OCI-M2 (cell line): ENCODE data around the gene ALPK1.
"Not testable (repeated sequence)": the region's sequence is repeated elsewhere in the genome, so short reads cannot be mapped to it uniquely, and the experiment has no call there.

Experiments used
- DNase-seq: peaks from one replicate; lab custom pipeline; 2025; ENCODE audit not compliant: unreplicated experiment; lab: John Stamatoyannopoulos, UW

ALPK1 gene

DNA sequence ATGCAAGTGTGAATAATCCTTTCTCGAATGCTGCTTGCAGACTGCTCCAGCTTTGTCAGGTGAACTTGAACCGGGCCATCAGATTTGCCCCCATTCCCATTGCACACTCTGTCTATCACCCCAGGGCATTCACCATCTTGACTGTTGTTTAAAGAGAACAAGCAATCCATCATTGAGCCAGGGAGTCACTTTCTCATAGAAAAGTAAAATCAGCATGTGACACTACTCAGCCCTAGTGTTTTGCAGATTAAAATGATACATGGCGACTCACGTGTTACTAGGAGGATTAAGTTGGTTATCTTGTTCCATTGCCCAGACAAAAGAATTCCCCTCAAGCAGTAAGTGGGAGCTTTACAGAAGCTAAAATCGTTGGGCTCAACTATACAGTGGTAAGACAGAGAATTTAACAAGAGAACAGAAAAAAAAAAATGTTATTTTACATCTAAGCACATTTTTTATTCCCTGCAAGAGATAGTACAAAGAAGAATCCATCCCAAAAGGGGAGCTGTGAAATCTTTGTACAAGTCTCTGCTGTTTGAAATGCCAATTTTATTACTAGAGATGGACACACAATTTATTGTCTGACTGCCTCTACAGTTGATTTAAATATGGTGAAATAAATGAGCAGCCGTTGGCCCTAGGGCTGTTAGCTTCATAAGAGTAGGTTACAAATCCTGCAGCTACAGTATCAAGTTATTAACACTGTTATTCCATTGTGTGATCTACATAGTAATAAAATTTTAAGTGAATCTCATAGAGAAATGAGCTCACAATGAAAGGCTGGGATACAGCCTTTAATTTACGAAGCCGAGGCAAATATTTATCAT is 151.3 kb downstream of the ALPK1 start:
- no peak for DNase-seq

GRCh38 chr4:112449708-112450107 is 152.5 kb downstream of the ALPK1 start:
- DNase-seq: no peak

DNA sequence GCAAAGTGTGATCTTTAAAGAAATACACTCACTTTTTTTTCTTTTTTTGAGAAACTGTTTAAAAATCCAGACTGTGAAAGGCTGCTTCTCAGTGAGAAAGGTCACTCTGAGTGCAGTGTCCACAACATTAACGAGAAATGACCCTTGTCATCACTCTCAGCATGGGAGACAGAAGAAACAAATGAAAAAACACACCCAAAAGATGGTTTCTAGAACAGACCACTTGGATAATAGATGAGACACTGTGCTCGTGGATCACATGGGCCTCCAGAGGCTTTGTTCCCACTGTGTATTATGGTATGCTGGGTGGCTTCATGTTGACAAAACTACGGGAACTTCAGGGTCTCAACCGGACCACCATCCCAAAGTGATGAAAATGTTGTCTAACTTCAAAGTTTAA is 153.9 kb downstream of the ALPK1 start:
- no peak for DNase-seq

GRCh38 chr4:112451831-112452230 is 154.7 kb downstream of the ALPK1 start:
- DNase-seq: no peak

GRCh38 chr4:112453321-112453720 is 156.2 kb downstream of the ALPK1 start:
- no peak for DNase-seq

GRCh38 chr4:112472318-112472717 is 175.1 kb downstream of the ALPK1 start:
- no peak for DNase-seq

DNA sequence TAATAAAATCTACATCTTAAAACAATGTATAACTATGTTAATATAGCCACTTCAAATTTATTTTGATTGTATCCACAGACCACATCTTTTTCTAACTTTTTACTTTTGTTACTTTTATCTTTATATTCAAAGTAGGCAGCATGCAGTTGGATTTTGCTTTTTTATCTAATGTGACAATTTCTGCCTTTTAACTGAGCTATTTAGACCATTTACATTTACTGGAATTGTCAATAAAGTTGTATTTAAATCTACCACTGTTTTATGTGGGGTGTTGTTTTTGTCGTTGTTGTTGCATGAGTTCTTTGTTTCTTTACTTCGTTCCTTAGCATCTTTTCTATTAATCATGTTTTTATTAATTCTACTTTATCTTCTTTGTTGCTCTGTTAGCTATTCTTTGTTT is 176.8 kb downstream of the ALPK1 start:
- no peak for DNase-seq

DNA sequence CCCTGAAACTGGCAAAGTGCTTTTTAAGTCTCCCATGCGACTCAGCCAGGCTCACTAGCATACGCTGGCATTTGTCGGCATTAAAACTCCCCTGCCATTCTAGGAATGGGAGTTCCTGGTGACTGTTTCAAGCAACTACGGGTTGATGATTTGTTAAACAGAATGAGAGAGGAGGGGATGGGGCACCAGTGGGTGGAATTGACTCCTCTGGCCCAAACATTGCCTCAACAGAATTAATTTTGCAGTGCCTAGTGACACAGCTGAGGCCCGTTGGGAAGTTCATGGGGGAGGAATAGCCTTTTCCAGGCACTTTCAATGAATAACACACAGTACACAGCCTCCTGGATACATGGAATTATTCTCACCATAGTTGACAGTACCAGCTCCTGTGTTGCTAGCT is 188.8 kb downstream of the ALPK1 start:
- DNase-seq: no peak

DNA sequence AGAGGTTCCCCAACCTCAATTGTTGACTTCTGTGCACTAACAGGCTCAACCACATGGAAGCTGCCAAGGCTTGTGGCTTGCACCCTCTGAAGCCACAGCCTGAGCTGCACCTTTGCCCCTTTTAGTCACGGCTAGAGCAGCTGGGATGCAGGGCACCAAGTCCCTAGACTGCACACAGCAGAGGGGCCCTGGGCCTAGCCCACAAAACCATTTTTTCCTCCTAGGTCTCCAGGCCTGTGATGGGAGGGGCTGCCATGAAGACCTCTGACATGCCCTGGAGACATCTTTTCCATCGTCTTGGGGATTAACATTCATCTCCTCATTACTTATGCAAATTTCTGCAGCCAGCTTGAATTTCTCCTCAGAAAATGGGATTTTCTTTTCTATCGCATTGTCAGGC is 193.6 kb downstream of the ALPK1 start:
- not testable (repeated sequence) for DNase-seq
